K562 (cell line): ENCODE data around the gene TPI1.

Experiments used
- CBX1 ChIP-seq: sonication (generic); IDR thresholded peaks from 2 replicates; pipeline ENCODE4 v1.6.1; 2016; ENCODE audit warnings: antibody characterized with exemption, low read depth, mild to moderate bottlenecking
- CHD2 ChIP-seq: IDR thresholded peaks from 2 replicates; pipeline ENCODE4 v1.6.1; 2011; ENCODE audit warnings: low read depth, low read length
- POLR2A ChIP-seq: fragments of 450-650 bp; conservative IDR thresholded peaks from 2 replicates; pipeline ENCODE4 v1.6.1; 2016
- SMAD3 ChIP-seq: fragments of 450-650 bp; formaldehyde crosslinking; conservative IDR thresholded peaks from 2 replicates; pipeline ENCODE4 v1.4.0; 2020; ENCODE audit warnings: mild to moderate bottlenecking
- TF ChIP-seq, protein P1 (sequence below): fragments of 250-450 bp; sonication (Bioruptor Pico); IDR thresholded peaks from 2 replicates; pipeline ENCODE4 v1.8.0; 2021; ENCODE audit warnings: borderline replicate concordance, mild to moderate bottlenecking, moderate library complexity; ENCODE audit not compliant: poor library complexity, severe bottlenecking
- TF ChIP-seq, protein P2 (sequence below): fragments of 250-450 bp; sonication (Bioruptor Pico); IDR thresholded peaks from 2 replicates; pipeline ENCODE4 v1.4.0; 2020
- TF ChIP-seq, protein P3 (sequence below): fragments of 450-650 bp; IDR thresholded peaks from 2 replicates; pipeline ENCODE4 v1.6.1; 2016; ENCODE audit warnings: mild to moderate bottlenecking, moderate library complexity

DNA sequence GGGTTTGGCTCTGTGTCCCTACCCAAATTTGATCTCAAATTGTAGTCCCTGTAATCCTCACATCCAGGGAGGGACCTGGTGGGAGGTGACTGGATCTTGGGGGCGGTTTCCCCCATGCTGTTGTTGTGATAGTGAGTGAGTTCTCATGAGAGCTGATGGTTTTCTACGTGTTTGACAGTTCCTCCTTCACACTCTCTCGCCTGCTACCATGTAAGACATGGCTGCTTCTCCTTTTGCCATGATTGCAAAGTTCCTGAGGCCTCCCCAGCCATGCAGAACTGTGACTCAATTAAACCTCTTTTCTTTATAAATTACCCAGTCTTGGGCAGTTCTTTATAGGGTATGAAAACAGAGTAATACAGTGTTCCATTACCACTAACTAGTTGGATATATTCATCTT lies 27.0 kb downstream of the TPI1 start:
- TF ChIP-seq CHD2 (no peak), SMAD3 (CRISPR knock-in tag) (no peak), CBX1 (no peak), POLR2A (no peak)
- TF ChIP-seq, protein P1, sequence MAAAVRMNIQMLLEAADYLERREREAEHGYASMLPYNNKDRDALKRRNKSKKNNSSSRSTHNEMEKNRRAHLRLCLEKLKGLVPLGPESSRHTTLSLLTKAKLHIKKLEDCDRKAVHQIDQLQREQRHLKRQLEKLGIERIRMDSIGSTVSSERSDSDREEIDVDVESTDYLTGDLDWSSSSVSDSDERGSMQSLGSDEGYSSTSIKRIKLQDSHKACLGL (CRISPR knock-in tag), result no peak
- TF ChIP-seq, protein P2, sequence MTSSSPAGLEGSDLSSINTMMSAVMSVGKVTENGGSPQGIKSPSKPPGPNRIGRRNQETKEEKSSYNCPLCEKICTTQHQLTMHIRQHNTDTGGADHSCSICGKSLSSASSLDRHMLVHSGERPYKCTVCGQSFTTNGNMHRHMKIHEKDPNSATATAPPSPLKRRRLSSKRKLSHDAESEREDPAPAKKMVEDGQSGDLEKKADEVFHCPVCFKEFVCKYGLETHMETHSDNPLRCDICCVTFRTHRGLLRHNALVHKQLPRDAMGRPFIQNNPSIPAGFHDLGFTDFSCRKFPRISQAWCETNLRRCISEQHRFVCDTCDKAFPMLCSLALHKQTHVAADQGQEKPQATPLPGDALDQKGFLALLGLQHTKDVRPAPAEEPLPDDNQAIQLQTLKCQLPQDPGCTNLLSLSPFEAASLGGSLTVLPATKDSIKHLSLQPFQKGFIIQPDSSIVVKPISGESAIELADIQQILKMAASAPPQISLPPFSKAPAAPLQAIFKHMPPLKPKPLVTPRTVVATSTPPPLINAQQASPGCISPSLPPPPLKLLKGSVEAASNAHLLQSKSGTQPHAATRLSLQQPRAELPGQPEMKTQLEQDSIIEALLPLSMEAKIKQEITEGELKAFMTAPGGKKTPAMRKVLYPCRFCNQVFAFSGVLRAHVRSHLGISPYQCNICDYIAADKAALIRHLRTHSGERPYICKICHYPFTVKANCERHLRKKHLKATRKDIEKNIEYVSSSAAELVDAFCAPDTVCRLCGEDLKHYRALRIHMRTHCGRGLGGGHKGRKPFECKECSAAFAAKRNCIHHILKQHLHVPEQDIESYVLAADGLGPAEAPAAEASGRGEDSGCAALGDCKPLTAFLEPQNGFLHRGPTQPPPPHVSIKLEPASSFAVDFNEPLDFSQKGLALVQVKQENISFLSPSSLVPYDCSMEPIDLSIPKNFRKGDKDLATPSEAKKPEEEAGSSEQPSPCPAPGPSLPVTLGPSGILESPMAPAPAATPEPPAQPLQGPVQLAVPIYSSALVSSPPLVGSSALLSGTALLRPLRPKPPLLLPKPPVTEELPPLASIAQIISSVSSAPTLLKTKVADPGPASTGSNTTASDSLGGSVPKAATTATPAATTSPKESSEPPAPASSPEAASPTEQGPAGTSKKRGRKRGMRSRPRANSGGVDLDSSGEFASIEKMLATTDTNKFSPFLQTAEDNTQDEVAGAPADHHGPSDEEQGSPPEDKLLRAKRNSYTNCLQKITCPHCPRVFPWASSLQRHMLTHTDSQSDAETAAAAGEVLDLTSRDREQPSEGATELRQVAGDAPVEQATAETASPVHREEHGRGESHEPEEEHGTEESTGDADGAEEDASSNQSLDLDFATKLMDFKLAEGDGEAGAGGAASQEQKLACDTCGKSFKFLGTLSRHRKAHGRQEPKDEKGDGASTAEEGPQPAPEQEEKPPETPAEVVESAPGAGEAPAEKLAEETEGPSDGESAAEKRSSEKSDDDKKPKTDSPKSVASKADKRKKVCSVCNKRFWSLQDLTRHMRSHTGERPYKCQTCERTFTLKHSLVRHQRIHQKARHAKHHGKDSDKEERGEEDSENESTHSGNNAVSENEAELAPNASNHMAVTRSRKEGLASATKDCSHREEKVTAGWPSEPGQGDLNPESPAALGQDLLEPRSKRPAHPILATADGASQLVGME (CRISPR knock-in tag), result no peak
- TF ChIP-seq, protein P3, sequence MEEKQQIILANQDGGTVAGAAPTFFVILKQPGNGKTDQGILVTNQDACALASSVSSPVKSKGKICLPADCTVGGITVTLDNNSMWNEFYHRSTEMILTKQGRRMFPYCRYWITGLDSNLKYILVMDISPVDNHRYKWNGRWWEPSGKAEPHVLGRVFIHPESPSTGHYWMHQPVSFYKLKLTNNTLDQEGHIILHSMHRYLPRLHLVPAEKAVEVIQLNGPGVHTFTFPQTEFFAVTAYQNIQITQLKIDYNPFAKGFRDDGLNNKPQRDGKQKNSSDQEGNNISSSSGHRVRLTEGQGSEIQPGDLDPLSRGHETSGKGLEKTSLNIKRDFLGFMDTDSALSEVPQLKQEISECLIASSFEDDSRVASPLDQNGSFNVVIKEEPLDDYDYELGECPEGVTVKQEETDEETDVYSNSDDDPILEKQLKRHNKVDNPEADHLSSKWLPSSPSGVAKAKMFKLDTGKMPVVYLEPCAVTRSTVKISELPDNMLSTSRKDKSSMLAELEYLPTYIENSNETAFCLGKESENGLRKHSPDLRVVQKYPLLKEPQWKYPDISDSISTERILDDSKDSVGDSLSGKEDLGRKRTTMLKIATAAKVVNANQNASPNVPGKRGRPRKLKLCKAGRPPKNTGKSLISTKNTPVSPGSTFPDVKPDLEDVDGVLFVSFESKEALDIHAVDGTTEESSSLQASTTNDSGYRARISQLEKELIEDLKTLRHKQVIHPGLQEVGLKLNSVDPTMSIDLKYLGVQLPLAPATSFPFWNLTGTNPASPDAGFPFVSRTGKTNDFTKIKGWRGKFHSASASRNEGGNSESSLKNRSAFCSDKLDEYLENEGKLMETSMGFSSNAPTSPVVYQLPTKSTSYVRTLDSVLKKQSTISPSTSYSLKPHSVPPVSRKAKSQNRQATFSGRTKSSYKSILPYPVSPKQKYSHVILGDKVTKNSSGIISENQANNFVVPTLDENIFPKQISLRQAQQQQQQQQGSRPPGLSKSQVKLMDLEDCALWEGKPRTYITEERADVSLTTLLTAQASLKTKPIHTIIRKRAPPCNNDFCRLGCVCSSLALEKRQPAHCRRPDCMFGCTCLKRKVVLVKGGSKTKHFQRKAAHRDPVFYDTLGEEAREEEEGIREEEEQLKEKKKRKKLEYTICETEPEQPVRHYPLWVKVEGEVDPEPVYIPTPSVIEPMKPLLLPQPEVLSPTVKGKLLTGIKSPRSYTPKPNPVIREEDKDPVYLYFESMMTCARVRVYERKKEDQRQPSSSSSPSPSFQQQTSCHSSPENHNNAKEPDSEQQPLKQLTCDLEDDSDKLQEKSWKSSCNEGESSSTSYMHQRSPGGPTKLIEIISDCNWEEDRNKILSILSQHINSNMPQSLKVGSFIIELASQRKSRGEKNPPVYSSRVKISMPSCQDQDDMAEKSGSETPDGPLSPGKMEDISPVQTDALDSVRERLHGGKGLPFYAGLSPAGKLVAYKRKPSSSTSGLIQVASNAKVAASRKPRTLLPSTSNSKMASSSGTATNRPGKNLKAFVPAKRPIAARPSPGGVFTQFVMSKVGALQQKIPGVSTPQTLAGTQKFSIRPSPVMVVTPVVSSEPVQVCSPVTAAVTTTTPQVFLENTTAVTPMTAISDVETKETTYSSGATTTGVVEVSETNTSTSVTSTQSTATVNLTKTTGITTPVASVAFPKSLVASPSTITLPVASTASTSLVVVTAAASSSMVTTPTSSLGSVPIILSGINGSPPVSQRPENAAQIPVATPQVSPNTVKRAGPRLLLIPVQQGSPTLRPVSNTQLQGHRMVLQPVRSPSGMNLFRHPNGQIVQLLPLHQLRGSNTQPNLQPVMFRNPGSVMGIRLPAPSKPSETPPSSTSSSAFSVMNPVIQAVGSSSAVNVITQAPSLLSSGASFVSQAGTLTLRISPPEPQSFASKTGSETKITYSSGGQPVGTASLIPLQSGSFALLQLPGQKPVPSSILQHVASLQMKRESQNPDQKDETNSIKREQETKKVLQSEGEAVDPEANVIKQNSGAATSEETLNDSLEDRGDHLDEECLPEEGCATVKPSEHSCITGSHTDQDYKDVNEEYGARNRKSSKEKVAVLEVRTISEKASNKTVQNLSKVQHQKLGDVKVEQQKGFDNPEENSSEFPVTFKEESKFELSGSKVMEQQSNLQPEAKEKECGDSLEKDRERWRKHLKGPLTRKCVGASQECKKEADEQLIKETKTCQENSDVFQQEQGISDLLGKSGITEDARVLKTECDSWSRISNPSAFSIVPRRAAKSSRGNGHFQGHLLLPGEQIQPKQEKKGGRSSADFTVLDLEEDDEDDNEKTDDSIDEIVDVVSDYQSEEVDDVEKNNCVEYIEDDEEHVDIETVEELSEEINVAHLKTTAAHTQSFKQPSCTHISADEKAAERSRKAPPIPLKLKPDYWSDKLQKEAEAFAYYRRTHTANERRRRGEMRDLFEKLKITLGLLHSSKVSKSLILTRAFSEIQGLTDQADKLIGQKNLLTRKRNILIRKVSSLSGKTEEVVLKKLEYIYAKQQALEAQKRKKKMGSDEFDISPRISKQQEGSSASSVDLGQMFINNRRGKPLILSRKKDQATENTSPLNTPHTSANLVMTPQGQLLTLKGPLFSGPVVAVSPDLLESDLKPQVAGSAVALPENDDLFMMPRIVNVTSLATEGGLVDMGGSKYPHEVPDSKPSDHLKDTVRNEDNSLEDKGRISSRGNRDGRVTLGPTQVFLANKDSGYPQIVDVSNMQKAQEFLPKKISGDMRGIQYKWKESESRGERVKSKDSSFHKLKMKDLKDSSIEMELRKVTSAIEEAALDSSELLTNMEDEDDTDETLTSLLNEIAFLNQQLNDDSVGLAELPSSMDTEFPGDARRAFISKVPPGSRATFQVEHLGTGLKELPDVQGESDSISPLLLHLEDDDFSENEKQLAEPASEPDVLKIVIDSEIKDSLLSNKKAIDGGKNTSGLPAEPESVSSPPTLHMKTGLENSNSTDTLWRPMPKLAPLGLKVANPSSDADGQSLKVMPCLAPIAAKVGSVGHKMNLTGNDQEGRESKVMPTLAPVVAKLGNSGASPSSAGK, result no peak
